GM19324 (cell line): ENCODE measurements around the gene HPCAL4.

Experiments
- ATAC-seq: cut with Tn5 transposase; IDR thresholded peaks from one replicate; pipeline ENCODE4 v1.9.1; 2021; ENCODE audit warnings: mild to moderate bottlenecking, moderate library complexity; ENCODE audit not compliant: unreplicated experiment, low FRiP score

Gene HPCAL4

GRCh38 chr1:39632323-39632681 is 58.9 kb downstream of the HPCAL4 start:
- ATAC-seq = no peak

- ATAC-seq = no peak
Measured at GRCh38 chr1:39631361-39632322, 59.6 kb downstream of the HPCAL4 start.

GRCh38 chr1:39628807-39629350 is 62.4 kb downstream of the HPCAL4 start:
- ATAC-seq = no peak
